Stimulated activated CD8-positive, alpha-beta memory T cell treated with anti-CD3 and anti-CD28 coated beads, Interleukin-12 subunit alpha, Interleukin-12 subunit beta, amount 100 ng/mL, for 1 hour (primary cell): ENCODE measurements around the gene CORT.
A peak's percentile ranks its signal among the peaks of the same experiment; 100 is the strongest.

ENCODE experiments used
- DNase-seq: peaks from one replicate; pipeline ENCODE4 v3.0.0-alpha.2; 2020; ENCODE audit warnings: low read depth

The CORT gene

GRCh38 chr1:10474613-10475507, 25.0 kb downstream of the CORT start, which contains the start of gene PEX14:
Gene PEX14 (plus strand): TSS chr1:10474950. CDS start chr1:10474967, 17 bp downstream.
- DNase-seq, result peak; percentile 67

GRCh38 chr1:10475510-10475909, 25.7 kb downstream of the CORT start:
- no peak for DNase-seq

- DNase-seq, result no peak
These were observed 29.5 kb downstream of the CORT start for GRCh38 chr1:10479296-10479695.

- DNase-seq, result no peak
These were observed 30.8 kb downstream of the CORT start for GRCh38 chr1:10480614-10481013.

GRCh38 chr1:10484521-10484920, 34.7 kb downstream of the CORT start:
- DNase-seq, result no peak

- DNase-seq, result no peak
These were observed 39.6 kb downstream of the CORT start for GRCh38 chr1:10489291-10490055.

- no peak for DNase-seq
These were observed 40.6 kb downstream of the CORT start for GRCh38 chr1:10490286-10490970.

GRCh38 chr1:10494418-10494753, 44.6 kb downstream of the CORT start:
- DNase-seq, result no peak

- DNase-seq, result peak; percentile 73
These were observed 45.1 kb downstream of the CORT start for GRCh38 chr1:10494754-10495474.

GRCh38 chr1:10495475-10495817, 45.6 kb downstream of the CORT start:
- DNase-seq, result no peak

- no peak for DNase-seq
These were observed 46.1 kb downstream of the CORT start for GRCh38 chr1:10495952-10496351.

- DNase-seq, result no peak
These were observed 47.3 kb downstream of the CORT start for GRCh38 chr1:10497109-10497508.

GRCh38 chr1:10498231-10498630, 48.4 kb downstream of the CORT start:
- no peak for DNase-seq
